GM20000 (cell line): ENCODE results near the gene PMEPA1.

Experiments
- DNase-seq: peaks from one replicate; pipeline ENCODE4 v3.0.0; 2012; ENCODE audit warnings: low spot score
- TF ChIP-seq, protein P1 (sequence below): IDR thresholded peaks from 2 replicates; pipeline ENCODE4 v1.5.1; 2012; ENCODE audit warnings: mild to moderate bottlenecking, control low read depth; ENCODE audit errors: extremely low read depth, missing control alignments

Gene PMEPA1

DNA sequence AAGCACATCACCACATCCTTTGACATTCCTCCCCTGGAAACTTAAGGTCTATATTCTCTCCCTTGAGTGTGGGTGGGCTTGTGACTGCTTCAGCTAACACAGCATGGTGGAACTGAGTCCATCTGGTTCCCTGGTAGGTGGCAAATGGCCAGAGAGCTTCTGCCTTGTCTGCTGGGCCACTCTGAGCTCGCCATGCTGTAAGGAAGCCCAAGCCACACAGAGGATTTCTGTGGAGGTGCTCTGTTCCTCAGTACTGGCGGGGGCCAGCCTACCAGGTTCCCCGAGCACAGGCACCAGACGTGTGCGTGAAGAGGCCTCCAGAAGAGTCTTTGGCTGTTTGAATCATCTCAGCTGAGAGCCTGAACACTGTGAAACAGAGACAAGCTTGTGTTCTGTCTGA lies 41.6 kb upstream of the PMEPA1 start:
- TF ChIP-seq, protein P1, sequence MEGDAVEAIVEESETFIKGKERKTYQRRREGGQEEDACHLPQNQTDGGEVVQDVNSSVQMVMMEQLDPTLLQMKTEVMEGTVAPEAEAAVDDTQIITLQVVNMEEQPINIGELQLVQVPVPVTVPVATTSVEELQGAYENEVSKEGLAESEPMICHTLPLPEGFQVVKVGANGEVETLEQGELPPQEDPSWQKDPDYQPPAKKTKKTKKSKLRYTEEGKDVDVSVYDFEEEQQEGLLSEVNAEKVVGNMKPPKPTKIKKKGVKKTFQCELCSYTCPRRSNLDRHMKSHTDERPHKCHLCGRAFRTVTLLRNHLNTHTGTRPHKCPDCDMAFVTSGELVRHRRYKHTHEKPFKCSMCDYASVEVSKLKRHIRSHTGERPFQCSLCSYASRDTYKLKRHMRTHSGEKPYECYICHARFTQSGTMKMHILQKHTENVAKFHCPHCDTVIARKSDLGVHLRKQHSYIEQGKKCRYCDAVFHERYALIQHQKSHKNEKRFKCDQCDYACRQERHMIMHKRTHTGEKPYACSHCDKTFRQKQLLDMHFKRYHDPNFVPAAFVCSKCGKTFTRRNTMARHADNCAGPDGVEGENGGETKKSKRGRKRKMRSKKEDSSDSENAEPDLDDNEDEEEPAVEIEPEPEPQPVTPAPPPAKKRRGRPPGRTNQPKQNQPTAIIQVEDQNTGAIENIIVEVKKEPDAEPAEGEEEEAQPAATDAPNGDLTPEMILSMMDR, result no peak
- DNase-seq, result no peak

DNA sequence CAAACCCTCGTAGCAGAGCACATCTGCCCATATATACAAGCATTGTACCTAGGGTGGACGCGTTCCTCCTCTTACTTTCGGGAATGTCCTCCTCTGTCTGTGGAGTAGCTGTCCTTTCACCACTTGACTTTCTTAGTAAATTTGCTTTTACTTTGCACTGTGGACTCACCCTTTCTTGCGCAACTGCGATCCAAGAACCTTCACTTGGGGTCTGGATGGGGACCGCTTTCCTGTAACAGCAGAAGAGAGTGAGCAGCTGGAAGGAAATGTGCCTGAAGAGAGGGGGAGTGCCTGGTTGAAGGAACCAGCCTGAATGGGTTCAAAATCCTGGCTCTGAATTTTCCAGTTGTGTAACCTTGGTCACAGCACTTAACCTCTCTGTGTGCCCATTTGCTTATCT lies 40.1 kb upstream of the PMEPA1 start:
- TF ChIP-seq, protein P1, result no peak
- no peak for DNase-seq

DNA sequence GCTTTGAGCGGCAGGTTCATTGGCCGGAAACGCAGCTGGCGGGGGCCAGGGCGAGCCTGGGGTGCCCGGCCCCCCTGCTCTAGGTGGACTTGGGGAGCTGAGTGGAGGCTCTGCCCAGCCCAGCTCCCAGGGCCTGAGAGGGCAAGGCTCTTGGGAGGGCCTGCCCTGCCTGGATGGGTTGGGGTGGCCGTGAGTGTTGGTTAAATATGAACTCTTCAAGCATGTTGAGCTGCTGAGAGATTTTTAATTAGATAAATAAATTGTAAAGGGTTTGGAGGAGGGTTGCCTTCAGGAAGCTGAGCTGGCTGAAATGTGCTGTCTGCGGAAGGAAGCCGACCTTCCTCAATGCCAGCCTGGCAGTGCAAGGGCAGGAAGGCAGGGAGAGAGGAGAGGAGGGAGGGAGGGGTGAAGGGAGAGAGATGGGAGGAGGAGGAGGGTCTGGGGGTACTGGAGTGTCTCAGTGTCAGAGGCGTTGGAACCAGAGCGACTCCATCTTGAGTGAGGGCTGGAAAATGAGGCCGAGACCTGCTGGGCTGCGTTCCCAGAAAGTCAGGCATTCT lies 39.4 kb upstream of the PMEPA1 start:
- TF ChIP-seq, protein P1, result no peak
- no peak for DNase-seq

DNA sequence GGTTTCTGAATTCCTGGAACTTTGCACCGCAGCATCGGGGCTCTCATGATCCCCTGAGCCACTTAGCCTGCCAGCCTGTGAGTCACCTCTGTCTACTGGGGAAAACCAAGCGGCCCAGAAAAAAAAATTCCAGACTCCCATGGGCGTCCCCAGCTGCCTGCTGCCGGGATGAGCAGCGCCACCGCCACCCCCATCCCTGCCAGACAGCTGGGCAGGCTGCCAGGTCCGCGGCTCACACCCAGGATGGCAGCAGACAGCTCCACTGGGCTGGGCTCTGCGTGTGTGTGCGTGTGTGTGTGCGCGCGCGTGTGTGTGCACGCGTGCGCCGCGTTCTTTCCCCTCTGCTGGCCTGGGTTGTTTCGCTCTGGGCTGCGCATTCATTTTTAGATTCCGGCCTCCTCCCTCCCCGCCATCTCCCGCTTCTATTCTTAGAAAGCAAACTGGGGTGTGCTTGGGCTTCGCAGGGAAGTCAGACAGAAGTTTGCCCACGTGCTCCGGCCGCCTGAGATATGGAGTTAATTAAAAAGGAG lies 38.9 kb upstream of the PMEPA1 start:
- TF ChIP-seq, protein P1, result no peak
- DNase-seq, result peak; percentile 56

DNA sequence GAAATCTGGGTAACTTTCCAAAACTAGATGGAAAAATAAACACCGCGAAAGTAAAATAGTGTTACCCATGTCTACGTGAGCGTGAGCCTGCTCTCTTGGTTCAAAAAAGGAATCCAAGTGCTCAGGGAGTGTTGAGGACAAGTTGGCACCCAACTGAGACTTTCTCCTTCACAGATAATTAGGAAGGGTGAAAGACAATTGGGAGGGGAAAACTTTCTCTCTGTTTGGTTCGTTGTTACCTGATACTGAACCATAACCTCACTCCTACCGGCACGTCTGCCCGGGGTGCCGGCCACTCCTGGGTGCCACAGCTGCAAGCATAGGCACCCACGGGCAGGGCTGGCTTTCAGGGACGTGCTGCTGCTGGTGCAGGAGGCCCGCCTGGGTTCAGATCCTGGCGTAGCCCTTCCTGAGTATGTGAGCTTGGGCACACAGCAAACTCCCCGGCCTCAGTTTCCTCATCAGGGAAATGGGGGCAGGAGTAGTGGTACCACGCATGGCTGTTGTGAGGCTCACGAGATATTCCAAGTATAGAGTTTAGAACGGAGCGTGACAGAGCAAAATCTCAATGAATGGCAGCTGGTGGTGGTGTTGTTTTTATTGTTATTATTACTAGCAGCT lies 38.2 kb upstream of the PMEPA1 start:
- DNase-seq, result no peak
- TF ChIP-seq, protein P1, result no peak

DNA sequence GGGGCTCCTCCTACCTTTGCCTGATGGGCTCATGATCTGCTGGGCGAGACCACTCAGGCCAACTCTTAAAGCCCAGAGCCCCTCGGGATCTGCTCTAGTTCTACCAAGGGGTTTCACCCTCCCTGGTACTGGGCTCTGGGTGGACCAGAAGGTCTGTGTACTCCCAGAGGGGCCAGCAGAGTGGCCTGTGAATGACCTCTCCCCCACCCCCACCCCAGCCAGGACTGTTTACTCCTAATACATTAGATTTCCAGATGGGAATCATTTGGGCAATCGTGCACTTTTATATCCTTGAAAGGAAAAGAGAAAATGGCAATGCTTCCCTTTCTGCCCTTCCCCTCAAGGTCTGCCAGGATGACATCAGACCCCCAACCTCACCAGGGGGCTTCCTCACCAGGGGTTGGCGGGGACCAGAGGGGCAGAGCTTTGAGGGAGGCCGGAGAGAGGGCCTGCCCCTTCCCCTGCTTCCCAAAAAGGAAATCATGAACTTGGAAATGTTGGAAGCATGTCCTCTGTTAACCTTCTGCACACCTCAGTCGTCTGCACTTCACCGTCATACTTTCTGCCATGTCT lies 37.1 kb upstream of the PMEPA1 start:
- no peak for DNase-seq
- TF ChIP-seq, protein P1, result no peak

DNA sequence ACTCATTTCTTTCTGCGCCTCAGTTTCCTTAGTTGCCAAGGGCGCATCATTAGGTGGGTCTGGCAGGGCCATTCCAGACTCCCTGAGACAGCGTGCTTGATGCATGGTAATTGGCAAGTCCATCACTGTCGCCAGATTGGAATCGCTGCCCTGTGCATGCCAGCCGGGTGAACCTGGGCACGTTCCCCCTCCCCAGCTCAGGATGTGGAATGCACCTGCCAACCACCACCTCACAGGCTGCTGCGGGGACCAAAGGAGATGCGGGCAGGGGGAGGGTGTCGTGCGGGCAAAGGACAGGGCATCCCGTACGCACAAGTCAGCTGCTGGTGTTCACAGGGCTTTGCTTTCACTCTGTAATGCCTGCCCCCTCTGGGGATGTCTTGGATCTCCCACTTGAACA lies 36.4 kb upstream of the PMEPA1 start:
- DNase-seq, result no peak
- TF ChIP-seq, protein P1, result no peak
